HG03575 (cell line): Measurements from ENCODE around the gene DUS3L.

ENCODE experiments used
- ATAC-seq: cut with Tn5 transposase; IDR thresholded peaks from one replicate; pipeline ENCODE4 v1.9.1; 2021; ENCODE audit not compliant: unreplicated experiment, insufficient number of reproducible peaks, low FRiP score; ENCODE audit errors: extremely low read depth

The DUS3L gene

GRCh38 chr19:5823579-5824281 lies 32.8 kb upstream of the DUS3L start:
- no peak for ATAC-seq

GRCh38 chr19:5822181-5822844 lies 31.4 kb upstream of the DUS3L start:
- no peak for ATAC-seq

- ATAC-seq, result no peak
These were observed 30.7 kb upstream of the DUS3L start for GRCh38 chr19:5821521-5822180.

- no peak for ATAC-seq
These were observed 29.8 kb upstream of the DUS3L start for GRCh38 chr19:5820785-5821184.

GRCh38 chr19:5818594-5818993 lies 27.6 kb upstream of the DUS3L start:
- ATAC-seq, result no peak

GRCh38 chr19:5817218-5817617 lies 26.3 kb upstream of the DUS3L start:
- ATAC-seq, result no peak

- ATAC-seq, result no peak
These were observed 23.9 kb upstream of the DUS3L start for GRCh38 chr19:5814852-5815246.

GRCh38 chr19:5814123-5814851 lies 23.3 kb upstream of the DUS3L start:
- no peak for ATAC-seq

- ATAC-seq, result no peak
These were observed 20.2 kb upstream of the DUS3L start for GRCh38 chr19:5811117-5811516.

GRCh38 chr19:5809469-5809868 lies 18.5 kb upstream of the DUS3L start:
- no peak for ATAC-seq

- no peak for ATAC-seq
These were observed 18.1 kb upstream of the DUS3L start for GRCh38 chr19:5809053-5809452.

GRCh38 chr19:5808120-5808816 lies 17.3 kb upstream of the DUS3L start:
- ATAC-seq, result no peak

- no peak for ATAC-seq
These were observed 15.9 kb upstream of the DUS3L start for GRCh38 chr19:5806905-5807304.

GRCh38 chr19:5806133-5806489 lies 15.1 kb upstream of the DUS3L start:
- ATAC-seq, result no peak

GRCh38 chr19:5805462-5806132 lies 14.6 kb upstream of the DUS3L start:
- ATAC-seq, result no peak

- no peak for ATAC-seq
These were observed 13.8 kb upstream of the DUS3L start, which contains the start of gene NRTN for GRCh38 chr19:5804516-5805461. Gene NRTN, plus strand, starts transcription at chr19:5805067. Its CDS starts 19,099 bp downstream, at chr19:5824166.

- no peak for ATAC-seq
These were observed 13.0 kb upstream of the DUS3L start for GRCh38 chr19:5803752-5804515.
